ENCODE data around the gene ARHGAP21. TPM values are rescaled to one million over a fixed set of nuclear protein-coding genes. Genes with fewer than 3 reads are reported as not detected.

Gene ARHGAP21
- polyA plus RNA-seq, 2 of the 4 experiments (the other 2 are of a cell fraction) = 30.5 to 84.4 TPM

- TF ChIP-seq HOXB5 (CRISPR knock-in tag; IDR thresholded peaks at IDR 0.05) (0 out of 2 replicates have a peak, but pooled peaks have one; percentile 32), CTCF (IDR thresholded peaks at IDR 0.05) (peak; percentile 87), BHLHE40 (IDR thresholded peaks at IDR 0.05; ENCODE audit: low read depth, low read length) (no peak), EHMT2 (IDR thresholded peaks at IDR 0.05; ENCODE audit: low read depth) (no peak), MAX (IDR thresholded peaks at IDR 0.05) (no peak), CEBPB (IDR thresholded peaks at IDR 0.05) (no peak), SMC3 (IDR thresholded peaks at IDR 0.05) (peak; percentile 53), ATOH8 (CRISPR knock-in tag; IDR thresholded peaks at IDR 0.05; ENCODE audit: low read depth) (no peak), EHF (CRISPR knock-in tag; IDR thresholded peaks at IDR 0.05) (no peak), NPAS2 (CRISPR knock-in tag; IDR thresholded peaks at IDR 0.05; ENCODE audit: borderline replicate concordance) (no peak), ZC3H11A (IDR thresholded peaks at IDR 0.05) (no peak), RARB (CRISPR knock-in tag; IDR thresholded peaks at IDR 0.05) (no peak), SREBF2 (IDR thresholded peaks at IDR 0.05) (no peak), POLR2AphosphoS2 (conservative IDR thresholded peaks at IDR 0.05; ENCODE audit: low read length) (no peak), RFX5 (IDR thresholded peaks at IDR 0.05) (no peak)
Observed at GRCh38 chr10:24617771-24618396, 105.8 kb downstream of the ARHGAP21 start (continued).

GRCh38 chr10:24616536-24616935 lies 107.2 kb downstream of the ARHGAP21 start:
- FAIRE-seq = no peak
- no peak for DNase-seq (ENCODE audit: low read depth in 1 of 2, low spot score in 1 of 2)
- H3K27ac ChIP-seq = no peak overlapping the region
- ChIA-PET CTCF (interaction anchor here (0.9 to 2.6 kb wide), 6 partner anchors 8 to 374 kb away, joined by 4 to 22 read pairs (median 8); no protein-coding TSS in a partner anchor), POLR2A (no interaction called here)
- 67% methylated on average over 3 of the region's 3 CpGs for WGBS (ENCODE audit: missing lambda C conversion rate)
- peaks cover 15% of the 10 kb centered on the region; the same call in 2 of the 3 replicates for H3K4me1 ChIP-seq
- no peak overlapping the region for H3K4me3 ChIP-seq
- H3K4me2 ChIP-seq = no peak overlapping the region
- no peak for ATAC-seq
- H3K9me3 ChIP-seq = no peaks in the 10 kb centered on the region
- TF ChIP-seq PHF8 (IDR thresholded peaks at IDR 0.05; ENCODE audit: borderline replicate concordance, low read depth) = no peak
- TF ChIP-seq BCL3 (IDR thresholded peaks at IDR 0.05) = no peak
- no peak for TF ChIP-seq MAFK (IDR thresholded peaks at IDR 0.05; ENCODE audit: partially characterized antibody)
- no peak for TF ChIP-seq JUNB (IDR thresholded peaks at IDR 0.05)
- TF ChIP-seq FOXS1 (CRISPR knock-in tag; IDR thresholded peaks at IDR 0.05) = no peak
- TF ChIP-seq EP300 (IDR thresholded peaks at IDR 0.05) = no peak
- no peak for TF ChIP-seq CBX8 (IDR thresholded peaks at IDR 0.05)
- TF ChIP-seq CEBPB (IDR thresholded peaks at IDR 0.05) = no peak
- TF ChIP-seq HMGXB4 (CRISPR knock-in tag; IDR thresholded peaks at IDR 0.05; ENCODE audit: borderline replicate concordance) = no peak
- TF ChIP-seq FOSL2 (IDR thresholded peaks at IDR 0.05) = no peak
- TF ChIP-seq FOSL2 (CRISPR knock-in tag; IDR thresholded peaks at IDR 0.05) = no peak
- no peak for TF ChIP-seq ZC3H11A (IDR thresholded peaks at IDR 0.05)
- TF ChIP-seq MAX (IDR thresholded peaks at IDR 0.05) = no peak
- TF ChIP-seq CHD4 (IDR thresholded peaks at IDR 0.05; ENCODE audit: borderline replicate concordance) = no peak
- no peak for TF ChIP-seq BHLHE40 (IDR thresholded peaks at IDR 0.05; ENCODE audit: low read depth, low read length)
- no peak for TF ChIP-seq HOXB5 (CRISPR knock-in tag; IDR thresholded peaks at IDR 0.05)
- no peak for TF ChIP-seq REST (IDR thresholded peaks at IDR 0.05)
- TF ChIP-seq ZNF302 (CRISPR knock-in tag; IDR thresholded peaks at IDR 0.05) = no peak
- no peak for TF ChIP-seq HOXA7 (CRISPR knock-in tag; IDR thresholded peaks at IDR 0.05)
- TF ChIP-seq RCOR1 (IDR thresholded peaks at IDR 0.05; ENCODE audit: low read depth, low read length) = no peak

All from A549 (cell line).